Keratinocyte (primary cell): ENCODE data around the gene ATPAF2. TPM values are rescaled to one million over a fixed set of nuclear protein-coding genes. Genes with fewer than 3 reads are reported as not detected.

Experiments
- DNase-seq: peaks from one replicate; pipeline ENCODE4 v3.0.0-alpha.2; 2011; ENCODE audit warnings: low read depth, missing footprints, low spot score
- FAIRE-seq: peaks from 2 replicates; lab custom pipeline; 2011; peaks lifted over from hg19 to GRCh38; lab: Jason Lieb, UNC
- H2AFZ ChIP-seq: 2 replicates; pipeline ENCODE4 v1.6.0; 2012; ENCODE audit warnings: low read length, control low read depth, inconsistent platforms; ENCODE audit not compliant: control insufficient read depth
- H3K27ac ChIP-seq: 2 replicates; pipeline ENCODE4 v1.5.1; 2011; ENCODE audit warnings: low read length; ENCODE audit not compliant: control insufficient read depth, insufficient read depth
- H3K27me3 ChIP-seq: 3 replicates; pipeline ENCODE4 v1.6.0; 2011; ENCODE audit warnings: low read length; ENCODE audit not compliant: control insufficient read depth, insufficient read depth; ENCODE audit errors: extremely low read depth
- H3K36me3 ChIP-seq, 2 experiments: 2 replicates in 1 of 2; 3 replicates in 1 of 2; pipeline ENCODE4 v1.5.1; 2011; ENCODE audit warnings: low read length in 2 of 2, mild to moderate bottlenecking in 1 of 2; ENCODE audit not compliant: control insufficient read depth in 2 of 2, insufficient read depth in 2 of 2; ENCODE audit errors: extremely low read depth in 1 of 2
- H3K4me1 ChIP-seq: 3 replicates; pipeline ENCODE4 v1.5.1; 2011; ENCODE audit warnings: low read length; ENCODE audit not compliant: control insufficient read depth, insufficient read depth; ENCODE audit errors: extremely low read depth
- H3K4me2 ChIP-seq: 3 replicates; pipeline ENCODE4 v1.6.0; 2011; ENCODE audit warnings: low read depth, low read length; ENCODE audit not compliant: control insufficient read depth, insufficient read depth; ENCODE audit errors: extremely low read depth
- H3K4me3 ChIP-seq, 3 experiments: fragments of 200-600 bp in 1 of 3; sonication (generic) in 1 of 3; 2 replicates in 2 of 3; 3 replicates in 1 of 3; pipeline ENCODE4 v1.5.1; 2011 to 2016; ENCODE audit warnings: low read length in 3 of 3, mild to moderate bottlenecking in 3 of 3, control low read depth in 2 of 3, inconsistent platforms in 1 of 3, low read depth in 1 of 3, mixed read lengths in 1 of 3, mixed run types in 1 of 3, moderate library complexity in 1 of 3; ENCODE audit not compliant: control insufficient read depth in 2 of 3, insufficient read depth in 2 of 3; ENCODE audit errors: extremely low read depth in 1 of 3
- H3K79me2 ChIP-seq: 2 replicates; pipeline ENCODE4 v1.6.0; 2012; ENCODE audit warnings: low read length; ENCODE audit not compliant: control insufficient read depth, insufficient read depth
- H3K9ac ChIP-seq: 3 replicates; pipeline ENCODE4 v1.6.0; 2011; ENCODE audit warnings: low read length; ENCODE audit not compliant: control insufficient read depth, insufficient read depth; ENCODE audit errors: extremely low read depth
- H3K9me1 ChIP-seq: 3 replicates; pipeline ENCODE4 v1.6.0; 2011; ENCODE audit warnings: low read length; ENCODE audit not compliant: control insufficient read depth, insufficient read depth; ENCODE audit errors: extremely low read depth
- H3K9me3 ChIP-seq: 2 replicates; pipeline ENCODE4 v1.5.1; 2012; ENCODE audit warnings: low read depth, low read length; ENCODE audit not compliant: control insufficient read depth
- H4K20me1 ChIP-seq: 3 replicates; pipeline ENCODE4 v1.6.0; 2011; ENCODE audit warnings: low read length; ENCODE audit not compliant: control insufficient read depth, insufficient read depth; ENCODE audit errors: extremely low read depth
- CTCF ChIP-seq, 3 experiments: IDR thresholded peaks in 1 of 3; conservative IDR thresholded peaks in 1 of 3; optimal IDR thresholded peaks in 1 of 3; 2 replicates in 2 of 3; 3 replicates in 1 of 3; pipeline versions ENCODE3 to v1.5.1; 2011; ENCODE audit warnings: low read length in 3 of 3, mild to moderate bottlenecking in 3 of 3, moderate library complexity in 2 of 3, control low read depth in 1 of 3, inconsistent platforms in 1 of 3; ENCODE audit not compliant: insufficient read depth in 2 of 3; ENCODE audit errors: extremely low read depth in 1 of 3
- EZH2 ChIP-seq: IDR thresholded peaks from one replicate; pipeline ENCODE4 v1.6.1; 2012; ENCODE audit warnings: inconsistent platforms, mild to moderate bottlenecking, low read length, moderate library complexity
- dilution Hi-C: fragments of 300-500 bp; cut with MboI; formaldehyde crosslinking; loops from one replicate; pipeline ENCODE4 v1.7.0; 2020; ENCODE audit warnings: low sequenced_read_pairs; ENCODE audit not compliant: extremely low pct_ligation_motif_present
- polyA plus RNA-seq, 5 experiments: library from polyadenylated mRNA; depleted of rRNA in 3 of 5; stranded (reverse) in 3 of 5; stranded (forward) in 1 of 5; unstranded in 1 of 5; fragments of >200 nt; gene quantifications; 1 replicate in 1 of 5; 2 replicates in 3 of 5; 3 replicates in 1 of 5; pipeline versions ENCODE4 v1.2.1 to v1.2.3, GENCODE V29; 2011 to 2012; ENCODE audit warnings: missing spikeins in 2 of 5, low read depth in 1 of 5, low replicate concordance in 1 of 5

The ATPAF2 gene
- polyA plus RNA-seq, 1 donor (not counting 4 experiments of a cell fraction or from before 2014, with no cell fraction given): 24.4 TPM

GRCh38 chr17:18028114-18028951, 10.6 kb downstream of the ATPAF2 start:
- Histone ChIP-seq H3K79me2 (peaks cover 11% of the 10 kb centered on the region), H3K4me2 (peak overlapping the region; percentile 66), H3K4me3 (no peak overlapping the region), H3K9ac (no peak overlapping the region), H3K27ac (peak overlapping the region; percentile 10), H3K27me3 (no peaks in the 10 kb centered on the region), H2AFZ (peak overlapping the region; percentile 27), H3K36me3 (peaks cover 4 to 14% of the 10 kb centered on the region in 2 experiments), H3K9me1 (peaks cover 3% of the 10 kb centered on the region), H3K9me3 (no peaks in the 10 kb centered on the region), H4K20me1 (no peaks in the 10 kb centered on the region), H3K4me1 (peaks cover 37% of the 10 kb centered on the region)
- dilution Hi-C loops: no loop called here
- FAIRE-seq (no peak), DNase-seq (no peak)
- no peak for TF ChIP-seq EZH2
- no peak for TF ChIP-seq CTCF (optimal IDR thresholded peaks at IDR 0.05 in 1 of 3, IDR thresholded peaks at IDR 0.05 in 1 of 3, conservative IDR thresholded peaks at IDR 0.05 in 1 of 3; ENCODE audit: extremely low read depth in 1 of 3, insufficient read depth in 2 of 3, low read length in 3 of 3)

GRCh38 chr17:18027280-18027679, 11.7 kb downstream of the ATPAF2 start:
- no peak overlapping the region for H3K4me2 ChIP-seq
- peaks cover 3% of the 10 kb centered on the region for H3K9me1 ChIP-seq
- H3K9me3 ChIP-seq: no peaks in the 10 kb centered on the region
- no peak overlapping the region for H2AFZ ChIP-seq
- no peaks in the 10 kb centered on the region for H4K20me1 ChIP-seq
- H3K4me3 ChIP-seq: no peak overlapping the region
- H3K27me3 ChIP-seq: no peaks in the 10 kb centered on the region
- no peak overlapping the region for H3K9ac ChIP-seq
- H3K36me3 ChIP-seq: peaks cover 4 to 14% of the 10 kb centered on the region in 2 experiments
- H3K27ac ChIP-seq: no peak overlapping the region
- TF ChIP-seq CTCF (optimal IDR thresholded peaks at IDR 0.05 in 1 of 3, IDR thresholded peaks at IDR 0.05 in 1 of 3, conservative IDR thresholded peaks at IDR 0.05 in 1 of 3; ENCODE audit: extremely low read depth in 1 of 3, insufficient read depth in 2 of 3, low read length in 3 of 3) (no peak), EZH2 (no peak)
- dilution Hi-C loops: no loop called here
- peaks cover 34% of the 10 kb centered on the region for H3K4me1 ChIP-seq
- H3K79me2 ChIP-seq: peaks cover 4% of the 10 kb centered on the region
- DNase-seq (no peak), FAIRE-seq (no peak)
